SHP77 treated with DMSO at 0.1 percent for 48 hours (cell line): ENCODE measurements around the gene MYL5.
"Not testable (repeated sequence)": the region's sequence is repeated elsewhere in the genome, so short reads cannot be mapped to it uniquely, and the experiment has no call there.

Experiments used
- DNase-seq: peaks from one replicate; lab custom pipeline; 2025; lab: John Stamatoyannopoulos, UW

The MYL5 gene

DNA sequence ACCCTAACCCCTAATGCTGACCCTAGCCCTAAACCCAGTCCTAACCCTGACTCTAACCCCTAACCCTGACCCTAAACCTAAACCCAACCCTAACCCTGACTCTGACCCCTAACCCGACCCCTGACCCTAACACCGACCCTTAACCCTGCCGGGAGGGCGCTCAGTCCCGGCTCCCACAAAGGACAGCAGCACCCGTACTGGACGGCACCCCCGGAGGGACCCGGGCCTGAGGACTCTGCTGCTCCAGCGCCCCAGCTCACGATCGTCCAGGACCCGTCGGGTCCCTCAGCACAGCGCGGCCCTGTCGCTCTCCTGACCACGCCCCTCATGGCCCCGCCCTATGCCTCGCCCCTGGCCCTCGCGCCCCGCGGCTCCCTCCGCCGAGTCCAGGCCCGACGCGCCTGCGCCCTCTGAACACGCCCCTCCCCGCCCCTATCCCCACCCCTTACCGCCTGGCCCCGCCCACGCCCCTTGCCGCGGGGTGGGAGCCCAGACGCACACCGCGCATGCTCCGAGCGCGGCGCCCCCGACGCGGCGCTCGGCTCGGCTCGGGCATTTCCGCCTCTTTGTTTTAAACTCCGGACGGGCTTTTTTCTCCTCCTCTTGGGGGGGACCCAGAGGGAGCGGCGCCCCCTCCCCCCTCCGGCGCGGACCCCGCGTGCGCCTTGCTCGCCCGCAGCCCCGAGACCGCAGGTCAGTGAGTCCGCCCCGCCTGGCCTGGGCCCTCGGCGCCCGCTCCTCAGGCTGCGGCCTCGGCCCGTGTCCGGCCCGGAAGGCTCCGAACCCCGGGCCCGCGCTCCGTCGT, 31.1 kb downstream of the MYL5 start, which contains the start of gene PCGF3:
TSS of gene PCGF3 (plus strand) at position 555 of the 805 bp plus-strand sequence. CDS start 27,849 bp downstream, outside the sequence.
- peak; percentile 32 for DNase-seq

DNA sequence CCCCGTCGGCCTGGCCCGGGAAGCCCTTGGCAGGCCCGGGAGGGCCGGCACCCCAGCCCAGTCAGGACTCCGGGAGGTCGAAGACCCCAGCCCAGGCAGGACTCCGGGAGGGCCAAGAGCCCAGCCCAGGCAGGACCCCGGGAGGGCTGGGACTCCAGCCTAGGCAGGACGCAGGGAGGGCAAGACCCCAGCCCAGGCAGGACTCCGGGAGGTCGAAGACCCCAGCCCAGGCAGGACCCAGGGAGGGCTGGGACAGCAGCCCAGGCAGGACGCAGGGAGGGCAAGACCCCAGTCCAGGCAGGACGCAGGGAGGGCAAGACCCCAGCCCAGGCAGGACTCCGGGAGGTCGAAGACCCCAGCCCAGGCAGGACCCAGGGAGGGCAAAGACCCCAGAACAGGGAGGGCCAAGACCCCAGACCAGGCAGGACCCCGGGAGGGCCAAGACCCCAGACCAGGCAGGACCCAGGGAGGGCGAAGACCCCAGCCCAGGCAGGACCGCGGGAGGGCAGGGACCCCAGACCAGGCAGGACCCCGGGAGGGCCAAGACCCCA, 31.8 kb downstream of the MYL5 start:
- DNase-seq, result not testable (repeated sequence)

DNA sequence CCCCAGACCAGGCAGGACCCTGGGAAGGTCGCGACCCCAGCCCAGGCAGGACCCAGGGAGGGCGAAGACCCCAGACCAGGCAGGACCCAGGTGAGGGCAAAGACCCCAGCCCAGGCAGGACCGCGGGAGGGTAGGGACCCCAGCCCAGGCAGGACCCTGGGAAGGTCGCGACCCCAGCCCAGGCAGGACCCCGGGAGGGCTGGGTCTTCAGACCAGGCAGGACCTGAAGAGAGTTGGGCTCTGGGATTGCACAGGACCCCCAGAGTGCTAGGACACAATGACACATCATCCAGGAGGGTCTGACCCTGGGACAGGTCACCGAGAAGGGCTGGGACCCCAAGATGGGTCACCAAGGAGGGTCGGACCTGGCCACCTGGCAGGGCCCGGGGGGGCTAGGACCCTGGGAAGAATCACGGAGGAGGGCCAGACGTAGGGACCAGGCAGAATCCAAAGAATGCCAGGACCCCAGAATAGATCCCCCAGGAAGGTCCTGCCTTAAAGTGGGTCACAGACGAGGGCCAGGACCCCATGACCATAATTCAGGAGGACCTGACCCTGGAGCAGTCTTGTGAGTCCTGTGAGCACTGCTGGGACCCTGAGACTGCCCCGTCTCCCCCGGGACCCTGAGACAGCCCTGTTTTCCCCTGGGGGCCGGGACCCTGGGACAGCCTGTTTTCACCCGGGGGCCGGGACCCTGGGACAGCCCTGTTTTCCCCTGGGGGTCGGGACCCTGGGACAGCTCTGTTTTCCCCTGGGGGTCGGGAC, 32.7 kb downstream of the MYL5 start:
- DNase-seq, result no peak

DNA sequence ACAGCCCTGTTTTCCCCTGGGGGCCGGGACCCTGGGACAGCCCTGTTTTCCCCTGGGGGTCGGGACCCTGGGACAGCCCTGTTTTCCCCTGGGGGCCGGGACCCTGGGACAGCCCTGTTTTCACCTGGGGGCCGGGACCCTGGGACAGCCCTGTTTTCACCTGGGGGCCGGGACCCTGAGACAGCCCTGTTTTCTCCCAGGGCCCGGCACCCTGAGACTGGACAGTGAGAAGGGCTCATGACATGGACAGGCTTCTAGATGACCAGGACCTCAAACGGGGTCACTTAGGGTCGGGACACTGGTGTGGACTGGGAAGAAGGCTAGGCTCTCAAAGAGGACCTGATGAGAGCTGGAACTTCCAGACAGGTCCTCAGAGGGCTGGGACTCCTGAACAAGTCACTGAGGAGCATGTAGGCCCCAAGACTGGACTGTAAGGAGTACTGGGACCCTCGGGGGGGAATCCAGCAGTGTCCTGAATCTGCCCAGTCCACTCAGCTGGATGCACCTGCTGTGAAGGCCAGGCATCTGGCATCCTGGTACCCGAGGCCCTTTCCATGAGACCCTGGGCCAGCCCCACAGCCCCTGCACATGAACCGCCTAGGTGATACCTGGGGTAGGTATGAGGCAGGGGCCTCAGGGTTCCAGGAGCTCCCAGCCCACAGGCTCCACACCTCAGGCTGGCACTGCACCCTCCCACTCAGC, 33.7 kb downstream of the MYL5 start:
- no peak for DNase-seq

DNA sequence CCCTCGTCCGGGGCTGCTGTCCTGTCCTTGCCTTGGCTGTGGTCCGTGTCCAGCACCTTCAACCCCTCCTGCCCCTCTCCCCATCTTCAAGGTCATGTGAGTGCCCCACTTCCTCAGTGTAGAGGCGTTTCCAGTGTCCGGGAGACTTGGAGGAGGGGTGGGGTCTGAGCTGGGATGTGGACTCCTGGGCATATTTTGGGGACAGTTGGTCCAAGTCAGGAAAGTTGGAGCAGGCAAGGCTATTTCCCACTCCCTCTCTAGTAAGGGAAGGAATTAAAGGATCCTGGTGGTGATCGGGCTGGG, 34.2 kb downstream of the MYL5 start:
- no peak for DNase-seq

DNA sequence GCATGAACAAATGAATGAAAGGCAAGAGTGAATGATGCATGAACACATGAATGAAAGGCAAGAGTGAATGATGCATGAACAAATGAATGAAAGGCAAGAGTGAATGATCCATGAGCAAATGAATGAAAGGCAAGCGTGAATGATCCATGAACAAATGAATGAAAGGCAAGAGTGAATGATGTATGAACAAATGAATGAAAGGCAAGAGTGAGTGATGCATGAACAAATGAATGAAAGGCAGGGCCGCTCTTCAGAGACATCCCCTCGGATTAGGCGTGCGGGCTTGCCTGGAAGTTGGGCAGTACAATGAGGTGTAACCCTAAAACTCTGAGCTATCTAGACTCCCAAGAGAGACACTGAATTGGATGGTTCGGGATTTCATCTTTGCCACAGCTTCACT, 35.0 kb downstream of the MYL5 start:
- DNase-seq, result no peak

DNA sequence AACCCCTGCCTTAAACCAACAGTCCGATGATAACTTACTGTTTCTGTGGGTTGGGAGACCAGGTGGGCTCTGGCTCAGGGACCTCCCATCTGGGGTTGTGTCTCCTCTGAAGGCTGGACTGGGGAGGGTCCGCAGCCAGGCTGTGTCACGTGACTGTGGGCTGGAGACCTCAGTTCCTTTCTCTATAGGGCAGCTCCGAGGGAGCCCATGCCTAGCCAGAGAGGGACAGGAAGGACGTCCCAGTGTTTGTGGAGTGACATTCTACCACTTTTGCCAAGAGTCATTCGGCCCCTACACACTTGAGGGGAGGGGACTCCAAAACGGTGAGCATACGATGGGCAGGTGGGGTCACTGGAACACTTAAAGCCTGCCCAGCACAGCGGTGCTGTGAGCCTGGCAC, 35.8 kb downstream of the MYL5 start:
- DNase-seq, result no peak

DNA sequence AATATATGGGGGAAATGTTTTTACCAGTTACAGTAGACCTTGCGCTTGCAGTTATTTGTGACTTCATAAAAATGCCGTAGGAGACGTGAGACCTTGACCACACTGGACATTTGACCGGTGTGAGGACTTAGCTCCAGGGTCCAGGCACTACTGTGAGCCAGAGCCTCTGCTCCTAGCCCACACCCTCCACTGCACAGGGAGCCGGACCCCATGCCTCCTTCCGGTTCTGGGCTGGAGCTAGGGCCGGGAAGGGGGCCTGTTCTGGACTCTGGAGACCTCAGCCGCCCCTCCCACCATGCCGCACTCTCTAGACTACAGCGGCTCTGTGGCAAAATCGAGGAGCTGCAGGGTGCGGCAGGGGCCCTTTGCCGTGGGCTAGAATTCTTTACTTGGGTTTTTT, 36.6 kb downstream of the MYL5 start:
- DNase-seq, result no peak

DNA sequence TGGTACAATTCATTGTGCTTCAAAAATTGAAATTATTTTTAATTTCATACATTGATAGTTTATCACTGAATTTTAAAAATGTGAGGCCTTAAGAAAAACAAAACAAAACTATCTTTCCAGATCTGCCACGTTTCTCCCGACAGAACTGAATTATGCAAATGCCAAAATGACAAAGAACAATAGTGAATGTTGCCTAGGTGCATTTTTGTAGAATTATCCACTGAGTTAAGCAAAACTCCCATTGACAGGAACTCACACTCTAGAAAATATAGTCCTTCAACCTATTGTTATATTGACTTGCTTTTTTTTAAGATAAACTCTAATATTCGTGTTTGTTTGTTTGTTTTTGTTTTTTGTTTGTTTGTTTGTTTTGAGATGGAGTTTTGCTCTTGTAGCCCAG, 37.8 kb downstream of the MYL5 start:
- no peak for DNase-seq

DNA sequence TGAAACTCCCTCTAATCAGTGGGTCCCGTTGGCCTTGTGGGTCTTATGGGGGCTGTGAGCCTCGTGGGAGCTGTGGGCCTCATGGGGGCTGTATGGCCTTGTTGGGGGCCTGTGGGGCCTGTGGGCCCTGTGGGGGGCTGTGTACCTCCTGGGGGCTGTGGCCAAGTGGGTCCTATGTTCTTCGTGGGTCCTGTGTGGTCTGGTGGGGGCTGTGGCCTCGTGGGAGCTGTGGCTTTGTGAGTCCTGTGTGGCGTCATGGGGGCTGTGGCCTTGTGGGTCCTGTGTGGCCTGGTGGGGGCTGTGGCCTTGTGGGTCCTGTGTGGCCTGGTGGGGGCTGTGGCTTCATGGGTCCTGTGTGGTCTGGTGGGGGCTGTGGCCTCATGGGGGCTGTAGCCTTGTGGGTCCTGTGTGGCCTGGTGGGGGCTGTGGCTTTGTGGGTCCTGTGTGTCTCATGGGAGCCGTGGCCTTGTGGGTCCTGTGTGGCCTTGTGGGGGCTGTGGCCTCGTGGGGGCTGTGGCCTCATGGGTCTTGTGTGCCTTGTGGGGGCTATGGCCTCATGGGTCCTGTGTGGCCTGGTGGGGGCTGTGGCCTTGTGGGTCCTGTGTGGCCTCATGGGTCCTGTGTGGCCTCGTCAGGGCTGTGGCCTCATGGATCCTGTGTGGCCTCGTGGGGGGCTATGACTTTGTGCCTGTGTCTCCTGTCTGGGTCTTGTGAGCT, 38.7 kb downstream of the MYL5 start:
- no peak for DNase-seq

DNA sequence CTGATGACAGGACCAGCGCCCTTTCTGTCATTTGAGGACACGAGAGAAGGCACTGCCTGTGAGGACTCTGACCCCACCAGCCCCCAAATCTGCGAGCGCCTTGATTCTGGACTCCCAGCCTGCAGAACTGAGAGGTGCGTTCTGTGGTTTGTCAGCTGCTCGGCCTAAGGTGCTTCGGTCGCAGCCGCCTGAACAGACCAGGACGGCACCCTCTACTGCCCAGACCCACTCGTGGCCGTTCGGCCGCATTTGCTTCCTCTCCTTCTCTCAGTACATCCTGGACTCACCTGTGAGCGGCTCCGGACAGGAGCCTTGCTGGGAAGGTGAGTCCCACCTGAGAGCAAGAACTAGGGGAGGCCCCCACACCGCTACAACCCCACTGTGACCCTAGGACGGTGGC, 39.7 kb downstream of the MYL5 start:
- no peak for DNase-seq

DNA sequence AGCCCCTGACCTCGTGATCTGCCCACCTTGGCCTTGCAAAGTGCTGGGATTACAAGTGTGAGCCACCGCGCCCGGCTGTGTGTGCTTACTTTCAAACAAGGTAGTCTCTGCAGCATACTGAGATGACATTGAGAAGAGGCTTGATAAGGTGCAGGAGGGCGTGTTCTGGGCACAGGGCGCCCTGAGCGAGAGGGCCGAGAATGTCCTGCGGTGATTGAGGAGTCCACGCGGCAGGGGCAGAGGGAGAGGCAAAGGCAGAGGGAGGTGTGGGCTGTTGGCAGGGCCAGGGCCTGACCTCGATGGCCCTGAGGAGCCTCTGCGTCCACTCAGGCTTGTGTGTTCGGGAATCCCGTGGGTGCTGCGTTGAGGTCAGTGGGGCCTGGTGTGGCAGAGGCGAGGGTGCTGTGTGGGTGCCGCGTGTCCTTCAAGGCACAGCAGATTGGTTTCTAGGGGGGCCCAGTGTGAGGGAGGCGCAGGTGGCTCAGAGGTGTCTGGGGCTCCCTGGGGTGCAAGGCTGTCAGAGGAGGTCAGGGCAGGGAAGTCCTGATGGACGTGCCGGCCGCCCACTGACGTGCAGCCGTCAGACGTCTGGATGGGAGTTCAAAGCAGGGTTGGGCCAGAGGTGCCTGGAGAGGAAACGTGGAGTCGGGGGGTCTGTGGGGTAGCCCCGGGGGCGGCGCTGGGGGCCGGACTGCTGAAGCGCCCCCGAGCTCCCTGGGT, 43.4 kb downstream of the MYL5 start:
- no peak for DNase-seq

DNA sequence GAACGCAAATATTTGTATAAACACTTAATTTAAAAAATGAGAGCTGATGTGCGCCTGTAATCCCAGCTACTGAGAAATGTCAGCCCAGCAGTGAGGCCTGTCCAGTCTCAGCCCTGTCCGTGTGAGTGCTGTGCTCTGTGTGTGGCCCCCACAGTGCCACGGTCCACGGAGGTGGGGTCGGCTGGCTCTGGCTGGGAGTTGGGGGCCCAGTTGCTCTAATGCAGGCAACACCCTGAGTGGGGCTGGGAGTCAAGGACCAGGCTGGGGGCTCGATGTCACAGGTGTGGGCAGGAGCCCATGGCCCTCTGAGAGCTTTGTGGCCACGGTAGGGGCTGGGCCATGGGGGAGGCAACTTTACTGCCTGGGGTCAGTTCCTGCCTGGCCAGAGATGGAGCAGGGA, 44.1 kb downstream of the MYL5 start:
- no peak for DNase-seq

DNA sequence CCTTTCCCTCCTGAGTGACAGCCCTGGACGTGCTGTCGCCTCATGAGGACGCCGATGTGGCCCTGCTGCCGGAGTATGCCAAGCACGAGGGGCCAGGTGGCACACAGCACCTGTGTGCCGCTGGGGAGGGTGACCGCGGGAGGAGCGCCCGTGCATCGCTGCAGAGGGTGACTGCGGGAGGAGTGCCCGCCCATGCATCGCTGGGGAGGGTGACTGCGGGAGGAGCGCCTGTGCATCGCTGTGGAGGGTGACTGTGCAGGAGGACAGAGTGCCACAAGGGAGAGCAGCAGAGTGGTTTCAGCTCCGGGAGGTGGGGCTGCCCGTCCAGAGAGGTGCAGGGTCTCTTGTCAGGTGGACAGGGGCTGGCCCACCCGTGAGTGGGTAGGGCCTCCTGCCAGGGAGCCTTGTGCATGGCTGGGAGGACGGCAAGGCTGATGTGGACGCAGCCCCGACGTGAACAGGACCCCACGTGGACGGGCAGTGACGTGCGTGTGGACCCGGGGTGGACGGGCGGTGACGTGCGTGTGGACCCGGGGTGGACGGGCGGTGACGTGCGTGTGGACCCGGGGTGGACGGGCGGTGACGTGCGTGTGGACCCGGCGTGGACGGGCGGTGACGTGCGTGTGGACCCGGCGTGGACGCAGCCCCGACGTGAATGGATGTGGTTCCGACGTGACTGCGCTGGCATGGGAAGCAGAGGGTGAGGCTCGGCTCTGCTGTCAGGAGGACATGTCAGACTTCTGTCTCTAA, 45.9 kb downstream of the MYL5 start:
- DNase-seq, result no peak

DNA sequence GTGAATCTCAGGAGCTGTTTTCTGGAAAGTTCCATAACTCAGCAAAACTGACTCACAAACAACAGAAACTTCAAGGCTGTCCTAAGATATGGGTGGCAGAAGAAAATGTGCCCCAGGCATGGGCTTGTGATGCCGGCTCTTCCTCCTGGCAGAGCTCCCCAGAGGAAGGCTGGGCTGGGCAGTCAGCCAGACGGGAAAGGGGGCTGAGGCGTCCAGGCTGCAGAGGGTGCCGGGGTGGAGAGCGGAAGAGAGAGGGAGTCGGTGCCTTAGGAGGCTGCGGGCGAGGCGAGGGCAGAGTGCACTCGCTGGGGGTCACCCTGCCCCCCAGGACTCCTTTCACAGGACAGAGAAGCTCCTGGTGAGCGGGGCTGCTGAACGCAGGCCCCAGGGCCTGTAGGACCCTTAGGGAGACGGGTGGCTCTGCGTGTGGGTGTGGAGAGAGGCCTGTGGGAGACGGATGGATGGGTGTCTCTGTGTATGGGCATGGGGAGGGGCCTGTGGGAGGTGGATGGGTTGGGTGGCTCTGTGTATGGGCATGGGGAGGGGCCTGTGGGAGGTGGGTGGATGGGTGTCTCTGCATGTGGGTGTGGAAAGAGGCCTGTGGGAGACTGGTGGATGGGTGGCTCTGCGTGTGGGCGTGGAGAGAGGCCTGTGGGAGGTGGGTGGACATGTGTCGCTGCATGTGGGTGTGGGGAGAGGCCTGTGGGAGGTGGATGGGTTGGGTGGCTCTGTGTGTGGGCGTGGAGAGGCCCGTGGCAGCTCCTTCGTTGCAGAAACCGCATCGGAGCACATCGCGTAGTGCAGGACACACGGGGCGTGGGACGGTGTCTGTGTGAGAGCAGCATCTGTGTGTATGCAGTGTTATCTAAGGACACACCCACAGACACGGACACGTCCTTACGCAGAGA, 47.2 kb downstream of the MYL5 start:
- no peak for DNase-seq

DNA sequence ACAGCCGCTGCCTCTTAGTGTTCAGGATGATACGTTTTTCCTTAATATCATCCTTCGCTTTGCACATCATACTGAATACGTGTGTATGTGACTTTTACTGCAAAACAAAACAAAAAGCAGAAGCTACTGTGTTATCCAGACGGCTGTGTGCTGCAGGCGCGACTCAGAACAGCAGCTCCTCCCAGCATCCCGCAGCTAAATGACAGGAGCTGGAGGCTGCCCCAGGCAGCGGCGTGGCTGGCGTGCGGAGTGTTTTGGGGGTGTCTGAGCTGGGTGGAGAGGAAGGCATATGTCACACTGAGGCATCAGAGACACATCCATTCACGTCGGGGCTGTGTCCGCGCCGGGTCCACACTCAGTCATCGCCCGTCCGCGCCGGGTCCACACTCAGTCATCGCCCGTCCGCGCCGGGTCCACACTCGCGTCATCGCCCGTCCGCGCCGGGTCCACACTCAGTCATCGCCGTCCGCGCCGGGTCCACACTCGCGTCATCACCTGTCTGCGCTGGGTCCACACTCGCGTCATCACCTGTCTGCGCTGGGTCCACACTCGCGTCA, 47.9 kb downstream of the MYL5 start:
- DNase-seq, result no peak

DNA sequence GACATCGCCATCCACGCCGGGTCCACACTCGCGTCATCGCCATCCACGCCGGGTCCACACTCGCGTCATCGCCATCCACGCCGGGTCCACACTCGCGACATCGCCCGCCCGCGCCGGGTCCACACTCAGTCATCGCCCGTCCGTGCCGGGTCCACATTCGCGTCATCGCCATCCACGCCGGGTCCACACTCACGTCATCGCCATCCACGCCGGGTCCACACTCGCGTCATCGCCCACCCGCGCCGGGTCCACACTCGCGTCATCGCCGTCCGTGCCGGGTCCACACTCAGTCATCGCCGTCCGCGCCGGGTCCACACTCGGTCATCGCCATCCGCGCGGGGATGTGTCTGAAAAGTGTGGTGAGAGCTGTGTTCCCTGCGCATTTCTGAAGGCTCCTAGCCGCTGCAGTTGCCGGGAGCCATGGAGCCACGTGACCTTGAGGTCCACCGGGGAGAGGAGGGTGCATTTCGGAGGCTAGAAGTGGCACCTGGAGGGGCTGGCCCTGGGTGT, 48.6 kb downstream of the MYL5 start:
- DNase-seq, result no peak

DNA sequence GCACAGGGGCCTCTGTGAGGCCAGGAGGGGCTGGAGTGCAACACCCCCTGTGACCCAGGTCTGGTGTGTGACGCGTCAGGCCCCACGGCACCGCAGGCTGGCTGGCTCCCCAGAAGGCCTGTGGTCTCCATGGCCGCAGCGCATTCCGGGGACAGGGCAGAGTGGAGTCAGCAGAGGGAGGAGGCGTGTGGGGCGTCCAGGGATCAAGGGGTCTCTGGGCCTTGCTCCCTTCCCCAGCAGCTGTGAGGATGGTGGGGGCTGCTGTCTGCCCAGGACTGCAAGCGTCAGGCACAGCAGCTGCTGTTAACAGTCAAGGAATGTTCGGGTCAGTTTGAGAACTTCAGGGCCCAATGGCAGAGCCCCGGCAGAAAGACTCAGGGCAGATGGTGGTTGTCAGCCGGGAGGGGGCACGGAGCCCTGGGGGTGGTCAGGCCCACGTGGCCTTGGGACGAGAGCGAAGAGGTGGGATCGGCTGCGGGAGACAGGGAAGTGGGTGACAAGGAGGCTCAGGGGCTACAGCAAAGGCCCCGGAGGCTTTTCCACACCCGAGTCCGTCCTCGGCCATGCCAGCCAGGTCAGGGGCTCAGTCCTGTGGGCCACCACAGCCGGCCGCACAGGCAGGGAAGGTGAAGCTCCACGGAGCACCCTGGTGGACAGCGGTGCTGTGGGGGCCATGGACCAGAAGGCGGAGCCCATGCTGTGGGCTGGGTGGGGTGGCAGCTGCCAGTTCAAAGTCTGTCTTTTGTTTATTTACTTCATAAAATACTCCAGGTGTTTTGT, 49.6 kb downstream of the MYL5 start:
- DNase-seq, result no peak
